WTC11 (cell line): Measurements from ENCODE around the gene RTP5. TPM values are rescaled to one million over a fixed set of nuclear protein-coding genes. Genes with fewer than 3 reads are reported as not detected.

Experiments used
- ATAC-seq: fragments of 200-7000 bp; cut with Tn5 transposase; 2 replicates; pipeline ENCODE4 v1.10.0; 2021; ENCODE audit warnings: mild to moderate bottlenecking, moderate library complexity
- CTCF ChIA-PET: fragments of 300-600 bp; sonication (Branson Sonifier 250); formaldehyde crosslinking; loops from one replicate; lab custom pipeline; 2021; ENCODE audit warnings: antibody characterized with exemption; lab: Charles Lee
- POLR2A ChIA-PET: fragments of 350-600 bp; sonication (Branson Sonifier 250); formaldehyde crosslinking; loops from one replicate; lab custom pipeline; 2021; ENCODE audit warnings: antibody characterized with exemption; lab: Charles Lee
- DNase-seq: peaks from one replicate; pipeline ENCODE4 v3.0.0; 2021; ENCODE audit warnings: low spot score
- H3K27ac Mint-ChIP-seq: 2 replicates; pipeline ENCODE4 v1.8.0; 2021; ENCODE audit warnings: mixed read lengths
- H3K27me3 Mint-ChIP-seq: 2 replicates; pipeline ENCODE4 v1.8.0; 2021; ENCODE audit warnings: low read depth, mild to moderate bottlenecking, moderate library complexity, mixed read lengths
- H3K36me3 Mint-ChIP-seq: 2 replicates; pipeline ENCODE4 v1.8.0; 2021; ENCODE audit warnings: mixed read lengths
- H3K4me1 Mint-ChIP-seq: 2 replicates; pipeline ENCODE4 v1.8.0; 2022; ENCODE audit warnings: mixed read lengths
- H3K4me3 Mint-ChIP-seq: 2 replicates; pipeline ENCODE4 v1.8.0; 2021; ENCODE audit warnings: mild to moderate bottlenecking, moderate library complexity, mixed read lengths
- H3K9me3 Mint-ChIP-seq: 2 replicates; pipeline ENCODE4 v1.8.0; 2021; ENCODE audit warnings: mixed read lengths
- ATF1 ChIP-seq: sonication (generic); formaldehyde crosslinking; IDR thresholded peaks from 2 replicates; pipeline ENCODE4 v1.8.1; 2023; ENCODE audit warnings: mild to moderate bottlenecking, moderate library complexity, missing genetic modification reagents
- ETV6 ChIP-seq: sonication (generic); formaldehyde crosslinking; IDR thresholded peaks from 2 replicates; pipeline ENCODE4 v1.8.1; 2022; ENCODE audit warnings: mild to moderate bottlenecking, missing genetic modification reagents
- GRHL2 ChIP-seq: fragments of 250-450 bp; sonication (Bioruptor Pico); IDR thresholded peaks from 2 replicates; pipeline ENCODE4 v1.8.0; 2022; ENCODE audit warnings: mild to moderate bottlenecking, moderate library complexity; ENCODE audit not compliant: insufficient replicate concordance, severe bottlenecking
- GTF2I ChIP-seq: fragments of 250-450 bp; sonication (Bioruptor Pico); conservative IDR thresholded peaks from 2 replicates; pipeline ENCODE4 v1.4.0; 2021; ENCODE audit warnings: mild to moderate bottlenecking
- MYBL2 ChIP-seq: sonication (generic); formaldehyde crosslinking; IDR thresholded peaks from 2 replicates; pipeline ENCODE4 v1.8.1; 2023; ENCODE audit warnings: mild to moderate bottlenecking, moderate library complexity, missing genetic modification reagents
- NFATC4 ChIP-seq: fragments of 250-450 bp; sonication (Bioruptor Pico); IDR thresholded peaks from 2 replicates; pipeline ENCODE4 v1.9.0; 2021; ENCODE audit warnings: mild to moderate bottlenecking
- NFYB ChIP-seq: sonication (generic); formaldehyde crosslinking; conservative IDR thresholded peaks from 2 replicates; pipeline ENCODE4 v1.8.0; 2022; ENCODE audit warnings: low read depth, missing genetic modification reagents
- NR1H2 ChIP-seq: sonication (generic); formaldehyde crosslinking; IDR thresholded peaks from 2 replicates; pipeline ENCODE4 v1.9.0; 2021; ENCODE audit warnings: mild to moderate bottlenecking, moderate library complexity, missing genetic modification reagents
- NR3C1 ChIP-seq: sonication (generic); formaldehyde crosslinking; conservative IDR thresholded peaks from 2 replicates; pipeline ENCODE4 v1.8.1; 2023; ENCODE audit warnings: low read depth, mild to moderate bottlenecking, missing genetic modification reagents
- RORB ChIP-seq: fragments of 250-450 bp; sonication (Bioruptor Pico); IDR thresholded peaks from 2 replicates; pipeline ENCODE4 v1.9.0; 2021; ENCODE audit warnings: mild to moderate bottlenecking
- SP1 ChIP-seq: sonication (generic); formaldehyde crosslinking; conservative IDR thresholded peaks from 2 replicates; pipeline ENCODE4 v1.8.1; 2022; ENCODE audit warnings: missing genetic modification reagents
- ZNF121 ChIP-seq: sonication (generic); formaldehyde crosslinking; IDR thresholded peaks from 2 replicates; pipeline ENCODE4 v1.8.0; 2023; ENCODE audit warnings: missing genetic modification reagents
- ZNF232 ChIP-seq: sonication (generic); formaldehyde crosslinking; IDR thresholded peaks from 2 replicates; pipeline ENCODE4 v1.8.0; 2022; ENCODE audit warnings: mild to moderate bottlenecking, missing genetic modification reagents
- ZNF317 ChIP-seq: sonication (generic); formaldehyde crosslinking; IDR thresholded peaks from 2 replicates; pipeline ENCODE4 v1.8.1; 2023; ENCODE audit warnings: low read depth, mild to moderate bottlenecking, moderate library complexity, missing genetic modification reagents, borderline replicate concordance
- total RNA-seq: library from RNA; stranded (reverse); gene quantifications from 3 replicates; pipeline ENCODE4 v1.2.3, GENCODE V29; 2021
- TF ChIP-seq, protein P1 (sequence below): fragments of 250-450 bp; sonication (Bioruptor Pico); IDR thresholded peaks from 2 replicates; pipeline ENCODE4 v1.9.0; 2021; ENCODE audit warnings: mild to moderate bottlenecking, borderline replicate concordance
- TF ChIP-seq, protein P2 (sequence below): sonication (generic); formaldehyde crosslinking; IDR thresholded peaks from 2 replicates; pipeline ENCODE4 v1.8.1; 2023; ENCODE audit warnings: mild to moderate bottlenecking, missing genetic modification reagents
- TF ChIP-seq, protein P3 (sequence below): fragments of 250-450 bp; sonication (Bioruptor Pico); conservative IDR thresholded peaks from 2 replicates; pipeline ENCODE4 v1.9.0; 2021; ENCODE audit warnings: mild to moderate bottlenecking
- TF ChIP-seq, protein P4 (sequence below): sonication (generic); formaldehyde crosslinking; IDR thresholded peaks from 2 replicates; pipeline ENCODE4 v1.8.1; 2023; ENCODE audit warnings: mild to moderate bottlenecking, missing genetic modification reagents, moderate library complexity
- TF ChIP-seq, protein P5 (sequence below): sonication (generic); formaldehyde crosslinking; IDR thresholded peaks from 2 replicates; pipeline ENCODE4 v1.8.1; 2023; ENCODE audit warnings: mild to moderate bottlenecking, missing genetic modification reagents
- TF ChIP-seq, protein P6 (sequence below): sonication (generic); formaldehyde crosslinking; IDR thresholded peaks from 2 replicates; pipeline ENCODE4 v1.8.0; 2023; ENCODE audit warnings: missing genetic modification reagents

The RTP5 gene
- total RNA-seq, 1 experiment from 2014 or later, result not detected

DNA sequence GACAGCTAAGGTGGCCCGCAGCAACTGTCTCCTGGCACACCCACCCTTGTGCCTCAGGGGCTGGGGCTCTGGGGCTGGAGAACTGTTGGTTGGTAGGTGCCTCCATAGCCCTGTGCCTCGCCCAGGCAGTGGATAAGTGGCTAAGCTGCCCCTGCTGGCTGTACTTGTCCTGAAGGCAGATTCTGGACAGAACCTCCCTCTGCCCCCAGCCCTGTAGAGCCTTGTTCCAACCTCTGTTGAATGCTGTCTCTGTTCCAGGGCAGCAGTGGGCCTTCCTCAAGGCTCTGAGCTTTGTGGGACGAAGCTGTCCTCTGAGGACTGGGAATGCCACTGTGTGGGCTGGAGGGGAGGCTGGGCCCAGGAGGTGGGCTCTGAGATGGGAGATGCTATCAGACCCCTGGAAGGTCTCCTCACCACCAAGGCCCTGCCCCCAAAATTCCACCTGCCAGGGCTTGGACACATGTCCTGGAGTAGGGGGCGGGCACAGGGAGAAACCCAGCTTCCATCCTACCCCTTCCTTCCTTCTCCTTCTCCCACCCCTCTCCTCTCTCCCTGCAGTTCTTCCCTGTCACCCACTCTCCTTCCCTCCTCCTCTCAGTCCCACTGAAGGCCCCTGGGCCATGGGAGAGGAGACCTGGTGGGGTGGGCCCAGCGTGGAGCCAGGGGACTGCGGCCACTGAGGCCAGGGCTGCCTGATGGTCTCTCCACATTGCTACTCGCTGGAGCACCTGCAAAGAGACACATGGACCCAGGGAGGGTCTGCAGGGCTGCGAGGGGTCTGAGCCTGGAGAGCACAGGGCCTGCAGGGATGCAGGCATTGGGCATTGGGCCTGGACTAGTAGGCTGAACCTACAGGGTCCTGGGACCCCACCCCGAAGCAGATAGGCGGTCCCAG lies 9.1 kb upstream of the RTP5 start:
- H3K27ac Mint-ChIP-seq, result no peak overlapping the region
- H3K36me3 Mint-ChIP-seq, result peaks cover 4% of the 10 kb centered on the region; the same call in 1 of the 2 replicates
- H3K27me3 Mint-ChIP-seq, result peaks cover 6% of the 10 kb centered on the region
- DNase-seq (no peak), ATAC-seq (no peak)
- CTCF ChIA-PET, result interaction anchor here (0.5 kb wide), 1 partner anchor 16 kb away, joined by 4 read pairs; no protein-coding TSS in a partner anchor
- H3K9me3 Mint-ChIP-seq, result peaks cover 15% of the 10 kb centered on the region
- no peak overlapping the region for H3K4me3 Mint-ChIP-seq
- POLR2A ChIA-PET, result no interaction called here
- H3K4me1 Mint-ChIP-seq, result peaks cover 10% of the 10 kb centered on the region; the same call in 1 of the 2 replicates
- TF ChIP-seq, protein P1, sequence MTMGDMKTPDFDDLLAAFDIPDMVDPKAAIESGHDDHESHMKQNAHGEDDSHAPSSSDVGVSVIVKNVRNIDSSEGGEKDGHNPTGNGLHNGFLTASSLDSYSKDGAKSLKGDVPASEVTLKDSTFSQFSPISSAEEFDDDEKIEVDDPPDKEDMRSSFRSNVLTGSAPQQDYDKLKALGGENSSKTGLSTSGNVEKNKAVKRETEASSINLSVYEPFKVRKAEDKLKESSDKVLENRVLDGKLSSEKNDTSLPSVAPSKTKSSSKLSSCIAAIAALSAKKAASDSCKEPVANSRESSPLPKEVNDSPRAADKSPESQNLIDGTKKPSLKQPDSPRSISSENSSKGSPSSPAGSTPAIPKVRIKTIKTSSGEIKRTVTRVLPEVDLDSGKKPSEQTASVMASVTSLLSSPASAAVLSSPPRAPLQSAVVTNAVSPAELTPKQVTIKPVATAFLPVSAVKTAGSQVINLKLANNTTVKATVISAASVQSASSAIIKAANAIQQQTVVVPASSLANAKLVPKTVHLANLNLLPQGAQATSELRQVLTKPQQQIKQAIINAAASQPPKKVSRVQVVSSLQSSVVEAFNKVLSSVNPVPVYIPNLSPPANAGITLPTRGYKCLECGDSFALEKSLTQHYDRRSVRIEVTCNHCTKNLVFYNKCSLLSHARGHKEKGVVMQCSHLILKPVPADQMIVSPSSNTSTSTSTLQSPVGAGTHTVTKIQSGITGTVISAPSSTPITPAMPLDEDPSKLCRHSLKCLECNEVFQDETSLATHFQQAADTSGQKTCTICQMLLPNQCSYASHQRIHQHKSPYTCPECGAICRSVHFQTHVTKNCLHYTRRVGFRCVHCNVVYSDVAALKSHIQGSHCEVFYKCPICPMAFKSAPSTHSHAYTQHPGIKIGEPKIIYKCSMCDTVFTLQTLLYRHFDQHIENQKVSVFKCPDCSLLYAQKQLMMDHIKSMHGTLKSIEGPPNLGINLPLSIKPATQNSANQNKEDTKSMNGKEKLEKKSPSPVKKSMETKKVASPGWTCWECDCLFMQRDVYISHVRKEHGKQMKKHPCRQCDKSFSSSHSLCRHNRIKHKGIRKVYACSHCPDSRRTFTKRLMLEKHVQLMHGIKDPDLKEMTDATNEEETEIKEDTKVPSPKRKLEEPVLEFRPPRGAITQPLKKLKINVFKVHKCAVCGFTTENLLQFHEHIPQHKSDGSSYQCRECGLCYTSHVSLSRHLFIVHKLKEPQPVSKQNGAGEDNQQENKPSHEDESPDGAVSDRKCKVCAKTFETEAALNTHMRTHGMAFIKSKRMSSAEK, result no peak
- TF ChIP-seq, protein P2, sequence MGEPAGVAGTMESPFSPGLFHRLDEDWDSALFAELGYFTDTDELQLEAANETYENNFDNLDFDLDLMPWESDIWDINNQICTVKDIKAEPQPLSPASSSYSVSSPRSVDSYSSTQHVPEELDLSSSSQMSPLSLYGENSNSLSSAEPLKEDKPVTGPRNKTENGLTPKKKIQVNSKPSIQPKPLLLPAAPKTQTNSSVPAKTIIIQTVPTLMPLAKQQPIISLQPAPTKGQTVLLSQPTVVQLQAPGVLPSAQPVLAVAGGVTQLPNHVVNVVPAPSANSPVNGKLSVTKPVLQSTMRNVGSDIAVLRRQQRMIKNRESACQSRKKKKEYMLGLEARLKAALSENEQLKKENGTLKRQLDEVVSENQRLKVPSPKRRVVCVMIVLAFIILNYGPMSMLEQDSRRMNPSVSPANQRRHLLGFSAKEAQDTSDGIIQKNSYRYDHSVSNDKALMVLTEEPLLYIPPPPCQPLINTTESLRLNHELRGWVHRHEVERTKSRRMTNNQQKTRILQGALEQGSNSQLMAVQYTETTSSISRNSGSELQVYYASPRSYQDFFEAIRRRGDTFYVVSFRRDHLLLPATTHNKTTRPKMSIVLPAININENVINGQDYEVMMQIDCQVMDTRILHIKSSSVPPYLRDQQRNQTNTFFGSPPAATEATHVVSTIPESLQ (CRISPR knock-in tag), result no peak
- TF ChIP-seq ZNF121 (CRISPR knock-in tag) (no peak), NR3C1 (CRISPR knock-in tag) (no peak), MYBL2 (CRISPR knock-in tag) (no peak), NR1H2 (no peak), ZNF317 (CRISPR knock-in tag) (no peak), NFYB (CRISPR knock-in tag) (no peak), ATF1 (no peak), GTF2I (CRISPR knock-in tag) (no peak), SP1 (CRISPR knock-in tag) (no peak), GRHL2 (CRISPR knock-in tag) (no peak), ETV6 (no peak), RORB (CRISPR knock-in tag) (no peak), ZNF232 (CRISPR knock-in tag) (no peak), NFATC4 (CRISPR knock-in tag) (no peak)
- TF ChIP-seq, protein P3, sequence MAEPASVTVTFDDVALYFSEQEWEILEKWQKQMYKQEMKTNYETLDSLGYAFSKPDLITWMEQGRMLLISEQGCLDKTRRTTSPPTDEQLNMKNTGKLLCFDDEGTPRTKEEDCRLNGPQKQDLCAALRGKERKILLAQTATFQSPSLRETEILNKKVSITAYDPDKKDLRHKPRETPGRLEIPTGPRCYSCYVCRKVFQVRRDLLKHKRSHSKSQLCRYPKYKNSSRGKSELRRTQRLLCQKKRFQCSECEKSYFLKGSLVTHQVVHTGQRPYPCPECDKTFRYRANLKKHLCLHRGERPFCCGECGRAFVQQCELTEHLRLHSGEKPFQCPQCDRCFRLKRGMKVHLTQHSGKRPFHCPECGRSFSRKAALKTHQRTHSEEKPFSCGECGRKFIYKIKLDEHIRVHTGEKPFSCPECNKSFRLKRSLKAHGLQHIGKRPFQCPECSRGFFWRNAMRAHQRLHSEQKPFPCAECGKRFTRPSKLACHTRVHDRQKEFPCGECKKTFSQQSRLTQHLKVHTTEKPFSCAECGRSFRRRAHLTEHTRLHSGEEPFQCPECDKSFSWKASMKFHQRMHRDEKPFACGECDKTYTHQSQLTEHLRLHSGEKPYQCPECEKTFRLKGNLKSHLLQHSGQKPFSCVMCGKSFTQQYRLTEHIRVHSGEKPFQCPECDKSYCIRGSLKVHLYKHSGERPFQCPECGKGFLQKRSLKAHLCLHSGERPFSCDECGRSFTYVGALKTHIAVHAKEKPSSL (CRISPR knock-in tag), result no peak
- TF ChIP-seq, protein P4, sequence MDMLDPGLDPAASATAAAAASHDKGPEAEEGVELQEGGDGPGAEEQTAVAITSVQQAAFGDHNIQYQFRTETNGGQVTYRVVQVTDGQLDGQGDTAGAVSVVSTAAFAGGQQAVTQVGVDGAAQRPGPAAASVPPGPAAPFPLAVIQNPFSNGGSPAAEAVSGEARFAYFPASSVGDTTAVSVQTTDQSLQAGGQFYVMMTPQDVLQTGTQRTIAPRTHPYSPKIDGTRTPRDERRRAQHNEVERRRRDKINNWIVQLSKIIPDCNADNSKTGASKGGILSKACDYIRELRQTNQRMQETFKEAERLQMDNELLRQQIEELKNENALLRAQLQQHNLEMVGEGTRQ (CRISPR knock-in tag), result no peak
- TF ChIP-seq, protein P5, sequence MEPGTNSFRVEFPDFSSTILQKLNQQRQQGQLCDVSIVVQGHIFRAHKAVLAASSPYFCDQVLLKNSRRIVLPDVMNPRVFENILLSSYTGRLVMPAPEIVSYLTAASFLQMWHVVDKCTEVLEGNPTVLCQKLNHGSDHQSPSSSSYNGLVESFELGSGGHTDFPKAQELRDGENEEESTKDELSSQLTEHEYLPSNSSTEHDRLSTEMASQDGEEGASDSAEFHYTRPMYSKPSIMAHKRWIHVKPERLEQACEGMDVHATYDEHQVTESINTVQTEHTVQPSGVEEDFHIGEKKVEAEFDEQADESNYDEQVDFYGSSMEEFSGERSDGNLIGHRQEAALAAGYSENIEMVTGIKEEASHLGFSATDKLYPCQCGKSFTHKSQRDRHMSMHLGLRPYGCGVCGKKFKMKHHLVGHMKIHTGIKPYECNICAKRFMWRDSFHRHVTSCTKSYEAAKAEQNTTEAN (CRISPR knock-in tag), result no peak
- TF ChIP-seq, protein P6, sequence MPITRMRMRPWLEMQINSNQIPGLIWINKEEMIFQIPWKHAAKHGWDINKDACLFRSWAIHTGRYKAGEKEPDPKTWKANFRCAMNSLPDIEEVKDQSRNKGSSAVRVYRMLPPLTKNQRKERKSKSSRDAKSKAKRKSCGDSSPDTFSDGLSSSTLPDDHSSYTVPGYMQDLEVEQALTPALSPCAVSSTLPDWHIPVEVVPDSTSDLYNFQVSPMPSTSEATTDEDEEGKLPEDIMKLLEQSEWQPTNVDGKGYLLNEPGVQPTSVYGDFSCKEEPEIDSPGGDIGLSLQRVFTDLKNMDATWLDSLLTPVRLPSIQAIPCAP (CRISPR knock-in tag), result no peak
